VCaP (cell line): Measurements from ENCODE around the gene CPNE5.

Experiments used
- H3K27ac ChIP-seq: fragments of 450-650 bp; 2 replicates; pipeline ENCODE4 v1.5.1; 2017
- CTCF ChIP-seq: fragments of 450-650 bp; conservative IDR thresholded peaks from 2 replicates; pipeline ENCODE4 v1.5.1; 2017; ENCODE audit warnings: mild to moderate bottlenecking, moderate library complexity

The CPNE5 gene

GRCh38 chr6:36823421-36824096, 15.7 kb downstream of the CPNE5 start:
- no peak overlapping the region for H3K27ac ChIP-seq
- no peak for TF ChIP-seq CTCF

GRCh38 chr6:36822506-36823269, 16.6 kb downstream of the CPNE5 start:
- no peak overlapping the region for H3K27ac ChIP-seq
- TF ChIP-seq CTCF = no peak

- no peak overlapping the region for H3K27ac ChIP-seq
- TF ChIP-seq CTCF = no peak
These were observed 17.5 kb downstream of the CPNE5 start for GRCh38 chr6:36821581-36822335.

- no peak overlapping the region for H3K27ac ChIP-seq
- TF ChIP-seq CTCF = no peak
These were observed 18.3 kb downstream of the CPNE5 start for GRCh38 chr6:36820700-36821580.

- TF ChIP-seq CTCF = no peak
- H3K27ac ChIP-seq = no peak overlapping the region
These were observed 20.5 kb downstream of the CPNE5 start for GRCh38 chr6:36818756-36819155.

- no peak for TF ChIP-seq CTCF
- H3K27ac ChIP-seq = no peak overlapping the region
These were observed 21.4 kb downstream of the CPNE5 start for GRCh38 chr6:36817847-36818246.
